HG03066 (cell line): ENCODE data around the gene KRT16.
"Not testable (repeated sequence)": the region's sequence is repeated elsewhere in the genome, so short reads cannot be mapped to it uniquely, and the experiment has no call there.

ENCODE experiments used
- ATAC-seq: cut with Tn5 transposase; IDR thresholded peaks from one replicate; pipeline ENCODE4 v1.9.1; 2021; ENCODE audit warnings: low read depth; ENCODE audit not compliant: unreplicated experiment

Gene KRT16

DNA sequence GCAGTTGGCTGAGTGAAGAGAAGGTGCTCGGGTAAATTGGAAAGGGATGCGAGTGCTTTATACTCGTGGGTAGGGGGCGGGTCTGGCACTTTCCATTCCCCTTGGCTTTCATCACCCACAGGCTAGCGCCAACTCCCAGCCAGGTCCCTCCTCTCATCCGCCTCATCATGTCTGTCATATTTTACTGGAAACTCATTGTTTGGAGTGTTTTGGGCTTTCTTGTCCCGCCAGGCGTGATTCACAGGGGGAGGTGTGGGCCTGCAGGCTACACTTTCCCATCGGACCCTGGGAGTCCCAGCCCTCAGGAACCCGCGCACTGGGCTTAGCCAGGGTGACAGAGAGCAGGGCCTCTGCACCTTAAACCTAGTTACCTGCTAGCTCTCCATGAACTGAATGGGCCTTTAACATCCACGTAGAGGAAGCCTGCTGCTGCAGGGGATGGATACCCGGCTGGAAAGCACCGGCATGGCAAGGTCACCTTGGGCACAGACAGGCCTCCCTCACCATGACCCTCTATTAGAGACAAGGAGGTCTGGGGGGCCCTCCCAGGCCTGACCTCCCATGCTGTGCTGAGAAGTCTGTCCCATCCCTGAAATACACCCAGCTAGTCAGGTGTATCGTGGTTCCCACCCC lies 25.6 kb downstream of the KRT16 start, which contains the start of gene KRT14:
KRT14 (minus strand) TSS at position 33 of the 633 bp plus-strand sequence. CDS start 61 bp downstream, outside the sequence.
- ATAC-seq = no peak

DNA sequence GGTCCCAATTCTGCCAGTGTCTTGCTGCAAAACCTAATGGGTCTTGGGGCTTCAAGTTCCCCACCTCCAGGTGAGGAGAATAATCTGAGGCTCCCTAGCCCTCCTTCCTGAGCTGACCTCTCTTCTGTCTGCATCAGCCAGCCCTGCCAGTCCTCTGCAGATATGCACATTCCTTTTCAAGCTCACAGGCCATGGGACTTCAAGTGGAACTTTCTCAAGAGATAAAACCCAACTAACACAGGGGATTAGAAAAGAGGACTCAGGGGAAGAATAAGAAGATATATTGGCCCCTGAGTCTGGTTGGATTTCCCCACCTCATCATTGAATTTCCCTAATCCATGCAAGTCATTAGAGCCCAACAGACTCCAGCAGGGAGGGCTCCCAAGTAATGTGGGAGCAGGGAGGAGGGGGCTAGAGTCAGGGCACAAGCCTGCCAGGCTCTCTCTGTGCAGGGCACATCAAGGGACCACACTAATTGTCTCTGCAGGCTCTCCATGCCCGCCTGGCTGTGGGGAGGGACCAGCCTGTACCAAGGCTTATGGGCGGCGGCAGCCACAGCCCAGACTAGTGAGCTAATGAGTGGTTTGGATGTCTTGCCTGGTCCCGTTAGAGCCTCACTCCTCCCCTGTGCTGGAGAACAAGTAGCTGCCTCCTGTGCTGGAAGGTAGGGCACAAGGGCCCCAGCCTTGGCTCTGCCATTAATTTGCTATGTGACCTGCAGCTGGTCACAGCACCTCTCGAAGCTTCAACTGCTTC lies 27.1 kb downstream of the KRT16 start:
- no peak for ATAC-seq

DNA sequence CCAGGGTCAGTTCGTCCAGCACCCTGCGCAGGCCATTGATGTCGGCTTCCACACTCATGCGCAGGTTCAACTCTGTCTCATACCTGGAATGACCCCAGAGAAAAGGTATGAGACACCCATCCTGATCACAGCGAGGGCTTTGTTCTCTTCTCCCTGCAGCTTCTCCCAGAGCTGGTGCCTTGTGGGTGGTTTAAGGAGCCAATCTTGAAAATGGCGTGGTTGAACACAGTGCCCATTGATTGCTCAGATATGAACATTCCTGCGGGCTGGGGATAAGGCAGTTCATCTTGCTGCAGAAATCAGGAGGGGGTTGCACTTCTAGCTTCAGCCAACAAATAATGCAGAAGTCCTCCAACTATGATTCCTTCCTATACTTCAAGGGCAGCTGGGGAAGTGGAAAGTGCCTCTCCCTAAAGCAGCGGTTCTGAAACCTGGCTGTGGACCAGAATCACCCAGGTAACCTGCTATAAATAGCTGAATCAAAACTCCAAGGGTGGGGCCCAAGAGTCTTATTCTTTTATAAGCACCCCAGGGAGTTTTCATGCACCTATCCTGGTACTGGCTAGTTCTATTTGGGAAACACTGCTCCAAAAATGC lies 28.1 kb downstream of the KRT16 start:
- ATAC-seq = not testable (repeated sequence)

DNA sequence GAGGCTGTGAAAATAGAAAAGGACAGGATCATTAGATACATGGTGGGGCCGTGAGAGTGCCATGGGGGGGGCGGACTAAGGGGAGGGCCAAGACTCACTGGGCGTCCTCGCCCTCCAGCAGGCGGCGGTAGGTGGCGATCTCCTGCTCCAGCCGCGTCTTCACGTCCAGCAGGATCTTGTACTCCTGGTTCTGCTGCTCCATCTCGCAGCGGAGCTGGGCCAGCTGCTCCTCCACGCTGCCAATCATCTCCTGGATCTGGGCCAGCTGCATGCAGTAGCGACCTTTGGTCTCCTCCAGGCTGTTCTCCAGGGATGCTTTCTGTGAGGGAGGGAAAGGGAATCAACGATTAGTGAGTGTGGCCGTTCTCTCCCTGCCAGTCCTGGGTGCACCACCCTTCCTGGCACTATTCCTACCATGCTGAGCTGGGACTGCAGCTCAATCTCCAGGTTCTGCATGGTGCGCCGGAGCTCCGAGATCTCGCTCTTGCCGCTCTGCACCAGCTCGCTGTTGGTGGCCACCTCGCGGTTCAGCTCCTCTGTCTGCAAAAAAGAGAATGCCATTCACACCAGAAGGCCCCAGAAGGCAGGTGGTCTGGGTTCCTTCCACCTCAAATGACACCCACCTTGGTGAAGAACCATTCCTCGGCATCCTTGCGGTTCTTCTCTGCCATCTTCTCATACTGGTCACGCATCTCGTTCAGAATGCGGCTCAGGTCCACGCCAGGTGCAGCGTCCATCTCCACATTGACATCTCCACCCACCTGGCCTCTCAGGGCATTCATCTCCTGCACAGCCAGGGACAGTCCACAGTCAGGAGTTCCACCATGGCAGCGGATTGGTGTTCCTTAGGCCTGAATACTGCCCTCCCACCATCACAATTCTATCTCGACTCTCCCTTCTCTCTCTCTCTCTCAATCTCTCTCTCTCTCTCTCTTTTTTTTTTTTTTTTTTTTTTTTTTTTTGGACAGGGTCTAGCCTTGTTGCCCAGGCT lies 29.1 kb downstream of the KRT16 start:
- no peak for ATAC-seq

DNA sequence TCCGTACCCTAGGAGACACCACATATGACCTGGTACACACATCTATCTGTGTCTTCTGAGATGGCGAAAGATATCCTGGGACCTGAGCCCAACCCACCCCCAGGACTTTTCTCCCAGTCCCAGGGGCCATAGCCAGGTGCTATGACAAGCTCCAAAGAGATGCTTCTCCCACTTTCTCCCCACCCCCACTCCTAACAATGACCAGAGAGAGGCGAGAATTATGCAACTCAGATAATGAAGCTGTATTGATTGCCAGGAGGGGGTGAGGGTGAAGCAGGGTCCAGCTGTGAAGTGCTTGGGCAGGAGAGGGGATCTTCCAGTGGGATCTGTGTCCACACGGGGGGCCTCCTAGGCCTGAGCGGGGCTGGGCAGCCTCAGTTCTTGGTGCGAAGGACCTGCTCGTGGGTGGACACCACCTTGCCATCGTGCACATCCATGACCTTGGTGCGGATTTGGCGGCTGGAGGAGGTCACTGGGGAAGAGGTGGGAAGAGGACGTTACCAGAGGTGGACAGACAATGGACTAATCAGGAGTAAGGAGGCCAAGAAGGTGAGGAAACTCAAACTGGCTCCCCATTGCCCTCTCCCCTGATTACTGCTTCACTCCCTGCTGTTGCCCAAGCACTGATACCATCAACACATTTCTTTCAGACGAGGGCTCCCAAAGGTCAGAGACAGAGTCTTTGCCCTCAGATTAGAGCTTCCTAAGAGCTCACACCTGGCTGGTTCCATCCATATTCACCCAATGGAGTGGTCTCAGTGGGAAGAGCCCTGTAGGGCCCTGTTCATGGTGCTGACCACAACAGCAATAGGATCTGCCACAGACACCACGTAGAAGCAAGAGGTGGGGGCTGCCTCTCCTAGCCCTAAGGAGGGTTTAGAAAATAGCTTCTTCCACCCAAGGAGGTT lies 30.3 kb downstream of the KRT16 start:
- ATAC-seq = not testable (repeated sequence)

DNA sequence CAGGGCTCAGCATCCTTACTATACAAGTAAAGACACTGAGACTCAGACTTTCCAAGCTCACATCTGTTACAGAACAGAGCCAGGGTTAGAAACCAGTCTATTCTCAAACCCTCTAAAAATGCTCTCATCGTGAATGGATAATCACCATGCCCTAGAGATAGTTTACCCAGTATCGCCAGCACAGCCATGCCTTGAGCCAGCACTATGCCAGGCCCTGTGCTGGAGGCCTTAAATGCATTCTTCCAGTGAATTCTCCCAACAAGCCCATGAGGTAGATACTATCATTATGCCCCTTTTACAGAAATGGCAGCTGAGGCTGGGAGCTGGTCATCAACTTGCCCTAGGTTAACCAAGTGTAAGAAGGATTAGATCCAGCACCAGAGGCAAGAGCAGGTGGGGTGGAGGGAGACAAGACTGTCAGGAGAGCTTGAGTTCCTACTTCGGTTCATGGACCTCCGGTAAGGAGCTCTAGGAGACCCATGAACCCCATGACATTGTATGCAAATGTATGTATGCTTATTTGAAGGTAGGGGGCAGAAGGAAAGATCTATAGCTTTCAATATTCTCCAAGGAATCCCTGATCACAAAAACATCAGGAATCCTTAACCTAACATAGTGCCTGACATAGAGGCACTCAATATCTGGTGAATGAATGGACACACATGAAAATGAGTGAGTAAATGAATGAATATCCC lies 31.1 kb downstream of the KRT16 start:
- ATAC-seq = no peak

DNA sequence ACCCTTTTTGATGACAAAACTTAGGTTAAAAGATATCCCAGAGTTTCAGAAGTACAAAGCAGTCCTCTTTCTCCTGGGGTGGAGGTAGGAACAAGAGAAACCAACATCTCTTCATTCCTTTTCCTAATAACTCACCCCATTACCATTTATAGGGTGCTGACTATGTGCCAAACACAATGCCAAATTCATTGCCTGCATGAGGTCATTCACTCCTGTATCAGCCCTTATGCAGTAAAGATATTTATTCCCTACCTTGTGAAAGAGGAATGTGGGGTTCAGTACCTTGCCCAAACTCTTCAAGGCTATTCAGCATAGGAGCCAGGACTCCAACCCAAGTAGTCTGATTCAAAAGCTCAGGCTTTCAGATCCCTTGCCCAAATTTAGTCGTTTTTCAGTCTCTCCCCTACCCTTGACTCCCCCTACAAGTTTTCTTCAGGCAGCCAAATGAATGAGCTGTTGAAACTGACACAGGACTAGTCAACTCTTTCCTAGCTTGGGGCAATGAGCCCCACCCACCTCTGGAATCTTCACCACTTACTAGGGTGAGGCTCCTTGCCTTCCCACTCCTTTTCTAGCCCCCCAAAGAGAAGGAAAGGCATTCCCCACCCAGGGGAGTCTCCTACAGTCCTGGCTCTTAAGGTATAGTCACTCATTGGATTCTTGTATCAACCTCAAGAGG lies 31.7 kb downstream of the KRT16 start:
- no peak for ATAC-seq

DNA sequence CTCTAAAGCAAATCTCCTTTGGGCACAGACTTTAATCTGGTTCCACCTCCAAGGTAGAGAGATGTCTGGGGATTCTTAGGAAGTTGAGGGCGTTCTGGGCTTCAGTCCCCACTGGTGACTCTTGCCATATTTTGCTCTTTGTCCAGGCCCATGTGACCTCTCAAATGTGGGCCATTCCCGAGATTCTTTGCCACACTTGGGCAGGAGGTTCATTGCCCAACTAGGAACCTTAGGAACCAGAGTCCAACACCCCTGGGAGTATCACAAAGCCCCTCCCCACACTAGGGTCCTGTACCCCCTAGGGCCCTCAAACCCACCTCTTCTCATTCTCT lies 32.4 kb downstream of the KRT16 start:
- no peak for ATAC-seq

DNA sequence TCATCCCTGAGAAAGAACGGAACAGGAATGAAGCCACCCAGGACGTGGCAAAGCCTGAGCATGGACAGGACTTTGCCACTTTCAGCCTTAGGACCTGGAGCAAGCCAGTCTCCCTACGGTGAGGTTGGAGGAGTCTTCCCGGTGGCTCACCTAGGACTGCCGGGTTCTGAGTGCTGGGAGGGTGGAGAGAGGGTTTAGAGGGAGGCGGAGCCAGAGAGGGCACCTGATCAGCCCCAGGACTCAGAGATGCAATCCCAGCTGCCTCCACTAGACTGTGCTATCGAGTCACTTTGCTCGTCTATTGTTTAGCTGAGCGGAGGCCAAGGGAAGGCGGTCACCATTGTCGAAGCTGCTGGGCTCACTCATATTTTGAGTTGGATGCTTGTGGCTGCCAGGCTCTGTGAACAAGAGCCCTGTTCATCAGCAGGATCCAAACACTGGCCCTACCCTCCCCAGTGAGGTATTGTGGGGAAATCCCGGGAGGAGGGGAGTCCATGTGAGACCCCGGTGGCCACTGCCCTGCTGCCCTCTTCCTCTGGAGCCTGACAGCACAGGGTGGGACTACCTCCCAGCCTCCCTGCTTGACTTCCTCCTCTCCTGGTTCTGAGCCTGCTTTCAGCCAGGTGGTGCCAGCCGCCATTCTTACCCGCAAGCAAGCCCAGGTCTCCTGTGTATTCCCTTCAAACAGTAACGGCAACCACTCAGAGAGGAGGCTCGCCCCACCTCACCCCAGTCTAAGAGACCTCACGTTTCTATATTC lies 32.9 kb downstream of the KRT16 start:
- ATAC-seq = no peak

DNA sequence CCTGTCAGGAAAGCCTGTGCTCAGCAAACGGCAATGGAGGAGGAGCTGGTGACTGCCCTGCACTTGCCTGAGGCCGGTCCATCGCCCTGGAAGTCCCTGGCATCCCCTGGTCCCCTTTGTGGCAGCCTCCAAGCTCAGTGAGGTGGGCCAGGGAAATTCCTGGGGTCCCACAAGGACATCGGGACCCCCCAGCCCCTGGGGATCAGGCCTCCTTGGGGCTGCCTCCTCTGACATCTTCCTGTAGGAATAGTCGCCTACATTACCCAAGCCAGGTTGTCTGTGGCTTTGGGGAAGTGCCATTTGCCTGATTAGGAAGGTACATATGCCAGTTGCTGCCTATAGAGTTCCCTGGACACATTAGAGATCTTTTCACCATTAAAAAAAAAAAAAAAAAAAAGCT lies 33.6 kb downstream of the KRT16 start:
- no peak for ATAC-seq

DNA sequence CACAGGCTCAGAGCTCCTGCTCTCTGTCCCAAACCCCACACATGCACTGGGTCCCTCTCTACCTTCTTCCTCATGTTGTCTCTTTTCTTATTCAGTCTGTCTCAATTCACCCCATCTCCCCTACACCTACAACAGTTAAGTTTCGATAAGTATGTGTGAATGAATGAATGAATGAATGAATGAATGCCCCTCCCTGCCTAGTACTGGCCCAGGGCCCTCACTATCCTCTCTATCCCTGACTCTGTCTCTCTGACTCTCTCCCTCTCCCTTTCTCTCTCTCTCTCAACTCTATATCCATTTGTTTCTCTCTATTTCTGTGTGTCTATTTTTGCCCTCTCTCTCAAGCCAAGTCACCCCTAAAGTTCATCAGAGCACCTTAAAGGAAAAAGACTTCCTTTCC lies 34.0 kb downstream of the KRT16 start:
- ATAC-seq = no peak

DNA sequence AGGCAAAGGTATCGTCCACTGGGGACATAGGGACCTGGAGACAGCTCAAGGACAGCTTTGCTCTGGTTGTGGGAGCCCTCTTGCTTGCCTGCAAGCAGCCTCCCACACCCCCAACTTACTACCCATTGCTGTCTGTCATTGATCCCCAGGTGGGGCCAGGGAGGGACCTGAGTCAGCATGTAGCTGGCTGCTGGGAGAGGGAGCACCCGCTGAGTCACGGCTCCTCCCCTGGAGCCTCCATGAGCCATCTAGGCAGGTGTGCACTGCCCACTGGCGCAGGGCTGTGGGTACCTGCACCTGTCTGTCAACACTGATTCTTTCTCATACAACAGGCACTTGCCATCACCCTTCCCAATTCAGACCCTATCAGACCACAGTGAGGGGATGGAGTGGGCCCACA lies 35.8 kb downstream of the KRT16 start:
- not testable (repeated sequence) for ATAC-seq

DNA sequence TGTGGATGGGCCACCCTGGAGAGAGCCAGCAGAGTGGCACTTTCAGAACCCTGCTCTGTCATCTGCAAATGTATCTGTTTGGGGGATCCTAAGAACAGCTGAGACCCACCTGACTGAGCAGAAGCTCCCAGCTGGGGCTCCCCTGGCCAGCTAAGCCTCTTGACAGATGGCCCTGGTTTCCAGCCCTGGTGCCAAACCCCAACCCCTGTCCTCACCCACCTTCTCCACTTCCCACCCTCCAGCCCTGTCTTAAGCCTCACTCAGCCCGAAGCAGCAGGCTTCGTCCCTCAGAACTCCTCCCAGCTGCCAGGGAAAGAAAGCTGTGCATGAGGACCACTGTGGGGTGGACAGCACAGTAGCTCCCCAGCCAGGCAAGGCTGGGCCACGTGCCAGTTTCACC lies 37.2 kb downstream of the KRT16 start:
- ATAC-seq = no peak

DNA sequence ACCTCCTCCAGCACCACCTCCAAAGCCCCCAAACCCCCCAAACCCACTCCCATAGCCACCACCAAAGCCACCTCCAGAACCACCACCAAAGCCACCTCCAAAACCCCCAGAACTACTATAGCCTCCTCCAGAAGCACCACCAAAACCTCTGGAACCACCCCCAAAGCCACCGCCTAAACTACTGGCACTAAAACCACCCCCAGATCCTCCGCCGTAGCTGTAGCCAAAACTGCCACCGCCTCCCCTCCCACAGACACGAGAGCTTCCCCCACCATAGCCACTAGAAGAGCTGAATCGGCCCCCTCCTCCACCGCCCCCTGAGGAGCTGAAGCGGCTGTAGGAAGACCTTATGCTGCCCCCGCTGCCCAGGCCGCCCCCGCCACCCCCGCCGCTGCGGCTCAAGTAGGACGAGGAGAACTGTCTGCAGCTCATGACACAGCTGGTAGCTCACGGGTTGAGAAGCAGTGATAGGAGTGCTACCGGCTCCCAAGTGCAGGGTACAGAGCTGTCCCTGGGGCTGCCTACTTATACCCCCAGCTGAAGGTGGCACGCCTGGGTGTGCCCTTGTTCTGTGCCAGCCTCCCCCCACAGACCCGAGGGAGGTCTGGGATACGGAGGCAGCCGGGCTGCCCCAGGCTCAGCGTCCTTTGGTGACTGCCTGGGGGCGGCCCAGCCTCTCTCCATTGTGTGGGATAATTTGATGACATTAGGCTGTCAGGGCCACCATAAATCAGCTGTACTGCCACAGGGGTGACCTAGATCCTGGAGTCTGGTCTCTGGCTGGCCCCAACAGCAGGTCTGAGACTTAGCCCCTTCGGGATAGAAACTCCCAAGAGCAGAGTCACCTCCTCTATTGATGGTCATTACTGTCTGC lies 40.8 kb downstream of the KRT16 start, which contains the start of gene KRT9:
KRT9 (minus strand) TSS at position 499 of the 874 bp plus-strand sequence; CDS start at position 432, 67 bp downstream.
- ATAC-seq = no peak

DNA sequence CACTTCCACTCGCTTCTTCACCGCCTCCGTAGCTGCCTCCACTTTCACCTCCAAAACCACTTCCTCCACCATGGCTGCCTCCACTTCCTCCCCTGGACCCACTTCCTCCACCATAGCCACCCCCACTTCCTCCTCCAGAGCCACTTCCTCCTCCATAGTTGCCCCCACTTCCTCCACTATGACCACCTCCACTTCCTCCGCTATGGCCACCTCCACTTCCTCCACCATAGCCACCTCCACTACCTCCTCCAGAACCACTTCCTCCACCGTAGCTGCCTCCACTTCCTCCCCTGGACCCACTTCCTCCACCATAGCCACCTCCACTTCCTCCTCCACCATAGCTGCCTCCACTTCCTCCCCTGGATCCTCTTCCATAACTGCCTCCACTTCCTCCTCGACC lies 45.2 kb downstream of the KRT16 start:
- ATAC-seq = no peak

DNA sequence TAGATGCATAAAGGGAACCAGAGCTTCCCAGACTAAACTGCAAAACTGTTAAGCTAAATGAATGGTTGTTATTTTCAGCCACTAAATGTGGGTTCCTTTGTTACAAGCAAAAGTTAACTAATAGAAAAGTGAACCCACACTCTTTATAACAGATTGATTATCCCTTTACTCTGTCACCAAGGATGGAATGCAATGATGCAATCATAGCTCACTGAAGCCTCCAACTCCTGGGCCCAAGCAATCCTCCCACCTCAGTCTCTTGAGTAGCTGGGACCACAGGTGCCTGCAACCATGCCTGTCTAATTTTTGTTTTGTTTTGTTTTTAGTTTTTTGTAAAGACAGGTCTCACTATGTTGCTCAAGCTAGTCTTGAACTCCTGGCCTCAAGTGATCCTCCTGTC lies 47.2 kb downstream of the KRT16 start:
- ATAC-seq = no peak
